ENCODE data around the gene ARHGEF25. TPM values are rescaled to one million over a fixed set of nuclear protein-coding genes. Genes with fewer than 3 reads are reported as not detected.
"Not testable (repeated sequence)": the region's sequence is repeated elsewhere in the genome, so short reads cannot be mapped to it uniquely, and the experiment has no call there.

The ARHGEF25 gene
- total RNA-seq, 2 experiments from 2014 or later = 1.4 to 1.5 TPM

GRCh38 chr12:57636731-57637130, 25.5 kb downstream of the ARHGEF25 start:
- H3K36me3 Mint-ChIP-seq (ENCODE audit: low read depth); DNase-seq; H3K9me3 Mint-ChIP-seq; intact Hi-C loops (cut with micrococcal nuclease); H3K4me3 Mint-ChIP-seq; H3K4me1 Mint-ChIP-seq (ENCODE audit: low read depth); H3K27ac Mint-ChIP-seq: not testable (repeated sequence)
- peaks cover 21% of the 10 kb centered on the region for H3K27me3 Mint-ChIP-seq (ENCODE audit: low read depth)
- CTCF ChIA-PET = interaction anchor here (0.6 to 1.8 kb wide), 6 partner anchors 9 to 345 kb away, joined by 3 to 9 read pairs (median 5); no protein-coding TSS in a partner anchor

DNA sequence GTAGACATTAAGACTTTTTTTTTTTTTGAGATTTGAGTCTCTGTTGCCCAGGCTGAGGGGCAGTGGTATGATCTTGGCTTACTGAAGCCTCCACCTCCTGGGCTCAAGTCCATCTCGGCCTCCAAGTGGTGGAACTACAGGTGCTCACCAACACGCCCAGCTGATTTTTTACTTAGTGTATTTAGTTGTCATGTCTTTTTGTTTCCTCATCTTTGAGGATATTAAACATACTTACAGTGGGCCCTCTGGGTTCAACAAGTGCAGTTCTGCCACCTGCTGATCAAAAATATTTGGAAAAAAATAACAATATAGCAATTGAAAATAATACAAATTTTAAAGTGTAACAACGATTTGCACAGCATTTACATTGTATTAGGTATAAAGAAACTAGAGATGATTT, 26.1 kb downstream of the ARHGEF25 start:
- no peak overlapping the region for H3K27ac Mint-ChIP-seq
- H3K4me1 Mint-ChIP-seq (ENCODE audit: low read depth) = peaks cover 6% of the 10 kb centered on the region
- no peaks in the 10 kb centered on the region for H3K36me3 Mint-ChIP-seq (ENCODE audit: low read depth)
- H3K4me3 Mint-ChIP-seq = no peak overlapping the region
- intact Hi-C loops (cut with micrococcal nuclease) = no loop called here
- H3K9me3 Mint-ChIP-seq = no peaks in the 10 kb centered on the region
- DNase-seq = no peak
- CTCF ChIA-PET = interaction anchor here (0.6 to 1.8 kb wide), 12 partner anchors 8 to 346 kb away, joined by 3 to 16 read pairs (median 4); partner anchors contain the start of gene OS9
- peaks cover 17% of the 10 kb centered on the region for H3K27me3 Mint-ChIP-seq (ENCODE audit: low read depth)

GRCh38 chr12:57638096-57638495, 26.9 kb downstream of the ARHGEF25 start:
- no peak overlapping the region for H3K4me3 Mint-ChIP-seq
- H3K27ac Mint-ChIP-seq = no peak overlapping the region
- H3K4me1 Mint-ChIP-seq (ENCODE audit: low read depth) = peaks cover 5% of the 10 kb centered on the region
- H3K36me3 Mint-ChIP-seq (ENCODE audit: low read depth) = no peaks in the 10 kb centered on the region
- intact Hi-C loops (cut with micrococcal nuclease) = no loop called here
- CTCF ChIA-PET = interaction anchor here (0.7 to 1.8 kb wide), 8 partner anchors 8 to 57 kb away, joined by 3 to 16 read pairs (median 4); partner anchors contain the start of gene OS9
- H3K27me3 Mint-ChIP-seq (ENCODE audit: low read depth) = peaks cover 19% of the 10 kb centered on the region
- no peaks in the 10 kb centered on the region for H3K9me3 Mint-ChIP-seq
- no peak for DNase-seq

DNA sequence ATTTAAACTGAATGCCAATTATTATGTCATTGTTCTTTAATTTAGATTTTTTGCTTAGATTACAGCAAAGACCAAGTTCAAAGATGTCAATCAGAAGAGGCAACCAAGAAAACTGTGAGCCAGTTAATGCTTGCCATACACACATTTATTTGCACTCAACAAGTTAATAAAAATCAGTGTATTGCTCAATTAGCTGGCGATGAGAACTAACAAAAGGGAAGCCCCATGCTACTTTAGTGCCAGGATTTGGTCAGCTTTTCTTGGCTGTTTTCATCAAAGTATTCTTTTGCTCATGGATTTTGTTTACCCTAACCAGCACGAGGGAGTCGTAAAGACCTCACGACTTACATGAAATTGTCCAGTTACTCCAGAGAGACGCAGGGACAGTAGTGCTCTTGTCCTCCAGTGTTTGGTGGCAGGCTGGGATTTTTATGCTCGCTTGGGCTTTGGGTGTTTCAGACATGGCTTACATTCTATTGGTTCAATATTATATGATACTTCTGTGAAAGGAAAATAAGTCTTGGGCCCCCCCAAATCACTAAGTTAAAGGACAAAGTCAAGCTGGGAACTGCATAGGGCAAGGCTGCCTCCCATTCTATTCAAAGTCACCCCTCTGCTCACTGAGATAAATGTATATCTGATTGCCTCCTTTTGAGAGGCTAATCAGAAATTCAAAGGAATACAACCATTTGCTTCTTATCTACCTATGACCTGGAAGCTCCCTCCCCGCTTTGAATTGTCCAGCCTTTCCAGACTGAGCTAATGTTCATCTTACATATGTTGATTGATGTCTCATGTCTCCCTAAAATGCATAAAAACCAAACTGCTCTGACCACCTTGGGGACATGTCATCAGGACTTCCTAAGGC, 29.2 kb downstream of the ARHGEF25 start:
- no peak for DNase-seq
- Mint-ChIP-seq H3K4me1 (ENCODE audit: low read depth) (no peaks in the 10 kb centered on the region), H3K4me3 (no peak overlapping the region), H3K27ac (no peak overlapping the region), H3K36me3 (ENCODE audit: low read depth) (no peaks in the 10 kb centered on the region), H3K27me3 (ENCODE audit: low read depth) (peaks cover 5% of the 10 kb centered on the region), H3K9me3 (peaks cover 2% of the 10 kb centered on the region)
- intact Hi-C loops (cut with micrococcal nuclease) = no loop called here
- CTCF ChIA-PET = interaction anchor here (1.3 to 1.8 kb wide), 3 partner anchors 13 to 161 kb away, joined by 4 to 5 read pairs (median 4); no protein-coding TSS in a partner anchor

GRCh38 chr12:57641699-57642442, 30.6 kb downstream of the ARHGEF25 start:
- H3K27ac Mint-ChIP-seq = no peak overlapping the region
- peaks cover 3% of the 10 kb centered on the region for H3K36me3 Mint-ChIP-seq (ENCODE audit: low read depth)
- H3K27me3 Mint-ChIP-seq (ENCODE audit: low read depth) = peaks cover 3% of the 10 kb centered on the region
- intact Hi-C loops (cut with micrococcal nuclease) = no loop called here
- H3K4me3 Mint-ChIP-seq = no peak overlapping the region
- CTCF ChIA-PET = interaction anchor here (0.7 to 1.3 kb wide), 6 partner anchors 12 to 500 kb away, joined by 3 to 5 read pairs (median 4); no protein-coding TSS in a partner anchor
- DNase-seq = no peak
- H3K4me1 Mint-ChIP-seq (ENCODE audit: low read depth) = no peaks in the 10 kb centered on the region
- H3K9me3 Mint-ChIP-seq = peaks cover 7% of the 10 kb centered on the region

- H3K4me1 Mint-ChIP-seq (ENCODE audit: low read depth); H3K27ac Mint-ChIP-seq; H3K4me3 Mint-ChIP-seq; H3K36me3 Mint-ChIP-seq (ENCODE audit: low read depth); intact Hi-C loops (cut with micrococcal nuclease); H3K9me3 Mint-ChIP-seq; H3K27me3 Mint-ChIP-seq (ENCODE audit: low read depth): not testable (repeated sequence)
- DNase-seq = peak; percentile 39
- CTCF ChIA-PET = interaction anchor here (0.7 to 1.5 kb wide), 2 partner anchors 13 to 71 kb away, joined by 4 to 7 read pairs; partner anchors contain the start of gene B4GALNT1
Measured at GRCh38 chr12:57645990-57646658, 34.9 kb downstream of the ARHGEF25 start.

DNA sequence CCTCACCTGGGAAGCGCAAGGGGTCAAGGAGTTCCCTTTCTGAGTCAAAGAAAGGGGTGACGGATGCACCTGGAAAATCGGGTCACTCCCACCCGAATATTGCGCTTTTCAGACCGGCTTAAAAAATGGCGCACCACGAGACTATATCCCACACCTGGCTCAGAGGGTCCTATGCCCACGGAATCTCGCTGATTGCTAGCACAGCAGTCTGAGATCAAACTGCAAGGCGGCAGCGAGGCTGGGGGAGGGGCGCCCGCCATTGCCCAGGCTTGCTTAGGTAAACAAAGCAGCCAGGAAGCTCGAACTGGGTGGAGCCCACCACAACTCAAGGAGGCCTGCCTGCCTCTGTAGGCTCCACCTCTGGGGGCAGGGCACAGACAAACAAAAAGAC, 35.4 kb downstream of the ARHGEF25 start:
- H3K4me1 Mint-ChIP-seq (ENCODE audit: low read depth); H3K36me3 Mint-ChIP-seq (ENCODE audit: low read depth); H3K27me3 Mint-ChIP-seq (ENCODE audit: low read depth); DNase-seq; H3K4me3 Mint-ChIP-seq; intact Hi-C loops (cut with micrococcal nuclease); CTCF ChIA-PET; H3K27ac Mint-ChIP-seq; H3K9me3 Mint-ChIP-seq: not testable (repeated sequence)

GRCh38 chr12:57654042-57654441, 42.8 kb downstream of the ARHGEF25 start:
- intact Hi-C loops (cut with micrococcal nuclease) = no loop called here
- peaks cover 2% of the 10 kb centered on the region for H3K36me3 Mint-ChIP-seq (ENCODE audit: low read depth)

DNA sequence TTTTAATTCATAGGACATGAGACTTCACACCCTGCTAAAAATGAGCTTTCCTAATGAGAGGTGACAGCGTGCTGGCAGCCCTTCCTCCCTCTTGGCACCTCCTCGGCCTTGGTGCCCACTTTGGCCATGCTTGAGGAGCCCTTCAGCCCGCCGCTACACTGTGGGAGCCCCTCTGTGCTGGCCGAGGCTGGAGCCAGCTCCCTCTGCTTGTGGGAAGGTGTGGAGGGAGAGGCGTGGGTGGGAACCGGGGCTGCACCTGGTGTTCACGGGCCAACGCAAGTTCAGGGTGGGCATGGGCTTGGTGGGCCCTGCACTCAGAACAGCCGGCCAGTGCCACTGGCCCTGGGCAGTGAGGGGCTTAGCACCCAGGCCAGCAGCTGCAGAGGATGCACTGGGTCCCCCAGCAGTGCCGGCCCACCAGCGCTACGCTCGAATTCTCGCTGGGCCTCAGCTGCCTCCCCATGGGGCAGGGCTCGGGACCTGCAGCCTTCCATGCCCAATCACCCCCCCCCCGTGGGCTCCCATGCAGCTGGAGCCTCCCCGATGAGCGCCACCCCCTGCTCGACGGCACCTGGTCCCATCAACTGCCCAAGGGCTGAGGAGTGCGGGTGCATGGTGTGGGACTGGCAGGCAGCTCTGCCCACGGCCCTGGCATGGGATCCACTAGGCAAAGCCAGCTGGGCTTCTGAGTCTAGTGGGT, 44.5 kb downstream of the ARHGEF25 start:
- CTCF ChIA-PET = interaction anchor here (0.6 to 3.0 kb wide), 5 partner anchors 15 to 75 kb away, joined by 3 to 12 read pairs (median 4); partner anchors contain the start of gene B4GALNT1
- Mint-ChIP-seq H3K36me3 (ENCODE audit: low read depth) (peaks cover 1% of the 10 kb centered on the region), H3K27ac (no peak overlapping the region), H3K9me3 (peaks cover 6% of the 10 kb centered on the region), H3K4me3 (no peak overlapping the region), H3K4me1 (ENCODE audit: low read depth) (no peaks in the 10 kb centered on the region), H3K27me3 (ENCODE audit: low read depth) (peaks cover 2% of the 10 kb centered on the region)
- no peak for DNase-seq
- intact Hi-C loops (cut with micrococcal nuclease) = no loop called here

More at GRCh38 chr12:57654042-57654441, 42.8 kb downstream of the ARHGEF25 start:
- no peak overlapping the region for H3K4me3 Mint-ChIP-seq
- DNase-seq = no peak
- CTCF ChIA-PET = interaction anchor here (0.7 to 1.0 kb wide), 3 partner anchors 21 to 85 kb away, joined by 3 to 4 read pairs (median 3); partner anchors contain the start of gene B4GALNT1
- no peaks in the 10 kb centered on the region for H3K27me3 Mint-ChIP-seq (ENCODE audit: low read depth)
- no peak overlapping the region for H3K27ac Mint-ChIP-seq
- no peaks in the 10 kb centered on the region for H3K4me1 Mint-ChIP-seq (ENCODE audit: low read depth)
- peaks cover 6% of the 10 kb centered on the region for H3K9me3 Mint-ChIP-seq

- H3K9me3 Mint-ChIP-seq = peaks cover 11% of the 10 kb centered on the region
- H3K4me1 Mint-ChIP-seq (ENCODE audit: low read depth); H3K27ac Mint-ChIP-seq; H3K4me3 Mint-ChIP-seq; DNase-seq; H3K27me3 Mint-ChIP-seq (ENCODE audit: low read depth); H3K36me3 Mint-ChIP-seq (ENCODE audit: low read depth); intact Hi-C loops (cut with micrococcal nuclease): not testable (repeated sequence)
- CTCF ChIA-PET = interaction anchor here (0.6 to 3.0 kb wide), 3 partner anchors 15 to 71 kb away, joined by 3 to 12 read pairs (median 5); partner anchors contain the start of gene B4GALNT1
Measured at GRCh38 chr12:57656408-57656807, 45.2 kb downstream of the ARHGEF25 start.

GRCh38 chr12:57657744-57658143, 46.5 kb downstream of the ARHGEF25 start:
- CTCF ChIA-PET = interaction anchor here (3.0 kb wide), 1 partner anchor 24 kb away, joined by 12 read pairs; the partner anchor contains the start of gene B4GALNT1
- no peak for DNase-seq

More at GRCh38 chr12:57657744-57658143, 46.5 kb downstream of the ARHGEF25 start:
- Mint-ChIP-seq H3K4me1 (ENCODE audit: low read depth) (no peaks in the 10 kb centered on the region), H3K4me3 (no peak overlapping the region), H3K36me3 (ENCODE audit: low read depth) (peaks cover 1% of the 10 kb centered on the region), H3K27me3 (ENCODE audit: low read depth) (peaks cover 2% of the 10 kb centered on the region), H3K27ac (no peak overlapping the region), H3K9me3 (peaks cover 13% of the 10 kb centered on the region)
- intact Hi-C loops (cut with micrococcal nuclease) = no loop called here
